Heart left ventricle (tissue), 13 donors: ENCODE data around the gene DMPK.

Experiments used
- CTCF ChIP-seq, 12 donors: fragments of 200-600 bp; sonication (generic) in 4 of 12; IDR thresholded peaks; one replicate each; pipeline versions ENCODE4 v1.5.0 to v1.8.0; 2018 to 2022; ENCODE audit warnings: antibody characterized with exemption in 12 of 12, mild to moderate bottlenecking in 5 of 12
- POLR2A ChIP-seq, 2 donors: fragments of 450-650 bp; IDR thresholded peaks; one replicate each; pipeline ENCODE4 v1.6.1; 2017; ENCODE audit warnings: antibody characterized with exemption in 2 of 2, mild to moderate bottlenecking in 2 of 2, moderate library complexity in 2 of 2
- donor health status: ischemic (EF 13 %, LVEDD 7.1; RV severe dilation, severe dysfunction).
- donor health status: DM: no; HTN: yes; CAD: no.
- donor health status: DM: no; HTN: no; CAD: no.
- donor health status: ischemic (EF 25% LVEDD 6.9; RV normal size, moderate dysfunction).
- donor health status: ischemic (EF 25% LVEDD 5.7; RV mildly dilated, moderate dysfunction).
- donor health status: ischemic (EF 35%, LVEDD 5.7; RV mildly dilated, moderate dysfunction).
- donor health status: nonischemic (EF 11% LVEDD 7.7; RV severe dilation, severe dysfunction).
- donor health status: DM: yes; HTN: yes; CAD: no.
- donor health status: PGD.
- donor health status: ischemic (EF 29% LVEDD 5.4; RV normal size, mild dysfunction).
- donor health status: nonischemic (EF 23%, LVEDD 6.1; RV moderate dilation, normal function).

- no peak for TF ChIP-seq CTCF (IDR thresholded peaks at IDR 0.05)
- TF ChIP-seq POLR2A (IDR thresholded peaks at IDR 0.05): no peak
These were observed 10.9 kb upstream of the DMPK start for GRCh38 chr19:45793178-45793564.
